Stimulated activated CD4-positive, alpha-beta T cell treated with anti-CD3 and anti-CD28 coated beads, Interleukin-12 subunit alpha, Interleukin-12 subunit beta, amount 100 ng/mL, for 24 hours (primary cell): ENCODE results near the gene MT1G.
A peak's percentile ranks its signal among the peaks of the same experiment; 100 is the strongest.
"Not testable (repeated sequence)": the region's sequence is repeated elsewhere in the genome, so short reads cannot be mapped to it uniquely, and the experiment has no call there.

ENCODE experiments used
- DNase-seq, 2 experiments: peaks; one replicate each; pipeline ENCODE4 v3.0.0-alpha.2; 2020; ENCODE audit warnings: low read depth in 2 of 2

Gene MT1G

DNA sequence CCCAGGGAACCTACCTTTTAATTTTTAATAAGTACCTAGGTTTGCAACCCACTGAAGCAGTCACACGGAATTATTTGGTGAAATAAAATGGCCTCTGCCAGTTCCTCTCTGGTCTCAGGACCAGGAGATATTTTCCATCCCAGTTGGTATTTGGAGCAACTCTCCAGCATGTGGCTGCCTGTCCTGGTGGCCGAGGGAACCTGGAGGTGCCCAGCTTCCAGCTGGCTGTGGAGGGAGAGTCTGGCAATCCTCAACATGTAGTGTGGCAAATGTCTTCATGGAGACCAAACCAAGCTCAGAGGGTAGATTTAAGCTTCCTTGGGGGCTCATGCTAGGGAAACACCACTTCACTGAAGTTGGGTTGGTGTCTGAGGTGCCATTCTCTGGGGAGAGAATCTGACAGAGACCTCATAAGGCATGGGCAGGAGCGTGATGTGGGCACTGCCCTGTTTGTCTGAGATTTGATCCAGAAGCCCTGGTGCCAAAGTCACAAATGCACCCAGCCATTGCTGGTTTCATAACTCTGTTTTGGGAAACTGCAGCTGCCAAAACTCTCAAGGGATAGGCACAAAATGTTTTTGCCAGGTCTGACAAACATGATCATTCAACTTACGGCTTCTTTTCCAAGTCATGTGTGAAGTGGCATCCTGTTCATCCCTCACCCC lies 17.2 kb upstream of the MT1G start:
- DNase-seq, result no peak

DNA sequence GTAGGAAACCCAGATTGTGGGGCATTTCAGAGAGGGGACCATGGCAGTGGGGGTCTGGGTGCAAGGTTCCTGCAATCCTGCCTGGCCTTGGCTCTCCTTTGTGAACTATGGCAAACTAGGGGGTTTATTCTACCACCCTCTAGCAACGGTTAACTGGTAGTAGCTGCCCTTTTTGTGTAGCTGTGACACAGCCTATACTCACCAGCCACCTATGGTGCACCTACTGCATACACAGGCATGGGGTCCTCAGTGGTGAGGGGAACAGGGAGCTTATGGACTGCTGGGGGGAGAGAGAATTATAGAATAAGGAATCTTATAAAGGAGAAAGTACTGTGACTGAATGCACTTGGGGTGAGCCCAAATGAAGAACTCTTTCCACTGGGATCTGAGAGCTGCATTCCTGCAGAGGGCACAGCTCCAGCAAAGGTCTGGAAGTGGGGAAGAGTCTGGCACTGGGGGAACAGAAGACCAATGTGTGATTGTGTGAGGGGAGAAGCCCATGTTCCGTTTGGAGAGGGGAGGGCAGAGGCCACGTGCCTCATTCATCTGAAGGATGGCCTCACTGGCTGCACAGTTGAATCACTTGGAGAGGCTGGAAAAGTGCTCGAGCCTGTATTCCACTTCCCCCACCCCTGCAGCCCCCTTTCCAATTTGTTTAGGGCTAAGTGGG lies 16.5 kb upstream of the MT1G start:
- DNase-seq, result no peak

DNA sequence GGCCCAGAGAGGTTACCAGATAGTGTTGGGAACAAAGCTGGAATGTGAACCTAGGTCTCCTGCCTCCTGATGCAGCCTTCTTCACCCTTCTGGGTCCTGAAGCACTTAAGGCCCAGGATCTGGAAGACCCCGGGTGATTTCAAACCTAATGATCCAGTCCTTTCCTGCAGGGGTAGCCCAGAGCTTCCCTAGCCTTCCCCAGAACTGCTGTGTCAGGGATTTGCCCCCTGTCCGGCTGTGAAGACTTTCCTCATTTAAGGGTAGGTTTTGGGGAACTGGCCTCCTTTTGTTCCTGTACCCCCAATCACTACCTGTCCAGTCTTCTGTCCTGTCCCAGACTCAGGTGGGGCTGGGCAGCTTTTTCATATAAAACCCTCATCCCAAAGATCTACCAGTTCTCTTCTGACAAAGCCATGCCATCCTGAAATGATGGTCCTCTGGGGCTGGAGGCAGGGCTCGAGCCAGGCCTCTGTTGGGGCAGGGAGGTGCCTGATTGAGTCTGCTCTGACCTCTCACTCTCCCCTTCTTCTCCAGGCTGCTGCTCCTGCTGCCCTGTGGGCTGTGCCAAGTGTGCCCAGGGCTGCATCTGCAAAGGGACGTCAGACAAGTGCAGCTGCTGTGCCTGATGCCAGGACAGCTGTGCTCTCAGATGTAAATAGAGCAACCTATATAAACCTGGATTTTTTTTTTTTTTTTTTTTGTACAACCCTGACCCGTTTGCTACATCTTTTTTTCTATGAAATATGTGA lies 15.7 kb upstream of the MT1G start:
- no peak for DNase-seq

DNA sequence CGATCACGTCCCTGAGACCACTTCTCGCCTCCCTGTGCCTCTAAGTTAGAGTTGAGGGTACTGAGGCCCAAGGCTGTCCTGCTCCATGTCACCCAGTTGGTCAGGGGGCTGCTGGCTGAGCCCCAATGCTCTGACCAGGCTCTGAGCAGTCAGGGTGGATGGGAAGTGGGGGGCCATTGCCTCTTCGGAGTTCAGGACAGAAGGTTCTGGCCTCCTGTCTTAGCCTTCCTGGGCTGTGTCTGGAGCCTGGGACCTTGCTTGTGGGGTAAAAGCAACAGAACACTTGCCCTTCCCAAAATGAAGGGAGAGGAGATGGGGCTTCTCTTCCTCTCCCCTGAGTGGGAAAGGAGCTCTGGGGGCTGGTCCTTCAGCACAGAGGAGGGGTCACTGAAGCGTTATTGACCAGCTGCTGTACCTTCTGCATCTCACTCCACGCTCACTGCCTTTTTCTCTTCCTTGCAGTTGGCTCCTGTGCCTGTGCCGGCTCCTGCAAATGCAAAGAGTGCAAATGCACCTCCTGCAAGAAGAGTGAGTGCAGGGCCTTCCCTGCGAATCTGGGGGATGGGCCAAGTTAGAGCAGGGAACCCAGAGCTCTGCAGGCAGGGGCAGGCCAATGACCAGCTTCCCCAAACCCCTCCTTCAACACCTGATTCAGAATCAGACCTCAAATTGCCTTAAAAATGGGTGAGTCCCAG lies 15.0 kb upstream of the MT1G start:
- DNase-seq, result no peak

DNA sequence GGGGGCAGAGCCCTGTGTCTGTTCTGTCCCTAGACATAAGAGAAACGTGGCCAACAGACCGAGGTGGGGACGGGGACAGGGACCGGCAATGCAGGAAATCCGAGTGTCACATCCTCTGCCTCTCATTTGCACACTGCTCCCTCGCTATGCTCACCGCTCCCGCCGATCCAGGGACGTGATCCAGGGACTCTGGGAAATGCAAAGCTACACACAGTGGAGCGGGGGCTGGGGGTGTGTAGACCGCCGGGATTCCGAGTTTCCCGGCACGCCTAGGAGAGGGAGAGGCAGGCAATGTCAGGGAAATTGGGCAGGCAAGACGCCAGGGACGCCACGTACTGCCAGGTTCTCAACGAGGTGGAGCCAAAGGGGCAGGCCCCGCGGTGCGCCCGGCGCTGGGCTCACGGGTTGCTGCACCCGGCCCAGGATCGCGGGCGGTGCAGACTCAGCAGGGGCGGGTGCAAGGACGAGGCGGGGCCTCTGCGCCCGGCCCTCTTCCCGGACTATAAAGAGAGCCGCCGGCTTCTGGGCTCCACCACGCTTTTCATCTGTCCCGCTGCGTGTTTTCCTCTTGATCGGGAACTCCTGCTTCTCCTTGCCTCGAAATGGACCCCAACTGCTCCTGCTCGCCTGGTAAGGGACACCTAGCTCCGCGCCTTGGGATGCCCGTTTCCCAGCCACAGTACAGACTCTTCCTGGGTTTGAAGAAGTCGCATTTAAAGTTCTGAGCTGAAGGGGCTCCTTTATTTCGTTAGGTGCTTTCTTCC lies 14.3 kb upstream of the MT1G start, which contains the start of gene MT1X:
Gene MT1X, plus strand, starts transcription at position 532 of the 764 bp plus-strand sequence. Its CDS starts 71 bp downstream, at position 603.
- DNase-seq, result peak; percentile 85 to 87

DNA sequence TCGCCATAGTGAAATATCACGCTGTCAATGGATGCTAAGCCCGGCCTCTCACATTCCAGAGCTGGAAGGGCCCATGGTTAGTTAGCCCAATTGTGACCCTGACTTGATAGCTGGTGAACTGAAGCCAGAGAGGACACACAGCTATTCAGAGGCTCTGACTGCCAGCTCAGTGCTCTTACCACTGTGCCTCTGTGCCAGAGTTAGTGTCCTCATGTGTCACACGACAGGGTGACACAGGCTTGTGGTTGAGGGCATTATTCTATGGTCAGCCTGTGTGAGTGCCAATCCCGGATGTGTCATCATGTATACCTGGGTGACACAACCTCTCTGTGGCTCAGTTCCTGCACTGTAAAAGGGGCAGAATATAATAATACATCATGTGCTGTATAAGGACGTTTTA lies 12.0 kb upstream of the MT1G start:
- no peak for DNase-seq

DNA sequence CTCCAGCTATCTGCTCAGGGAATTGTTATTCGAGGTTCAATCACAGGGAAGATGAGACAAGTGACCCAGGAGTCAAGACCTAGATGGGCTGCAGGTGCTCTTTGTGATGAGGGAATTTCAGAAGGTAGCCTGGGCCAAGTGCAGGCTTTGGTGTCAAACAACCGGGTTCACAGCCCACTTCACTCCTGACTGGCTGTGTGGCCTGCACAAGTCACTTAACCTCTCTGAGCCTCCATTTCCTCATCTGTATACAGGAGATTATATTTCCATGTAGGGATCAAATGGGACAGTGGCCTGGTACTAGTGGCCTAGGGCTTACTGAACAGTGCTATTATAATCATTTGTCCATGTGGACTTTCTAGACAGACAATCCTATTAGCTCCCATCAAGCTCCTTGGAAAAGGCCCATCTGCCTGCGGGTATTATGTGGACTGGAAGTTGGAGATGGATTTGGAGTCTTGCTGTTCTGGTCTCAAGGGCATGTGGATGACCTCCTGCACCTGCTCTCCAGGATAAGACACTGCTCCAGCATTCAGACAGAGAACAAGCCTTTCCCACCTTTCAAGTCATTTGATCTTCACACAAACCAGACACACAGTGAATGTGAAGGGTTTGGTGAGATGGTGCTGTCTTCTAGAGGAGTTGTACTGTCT lies 11.3 kb upstream of the MT1G start:
- no peak for DNase-seq

DNA sequence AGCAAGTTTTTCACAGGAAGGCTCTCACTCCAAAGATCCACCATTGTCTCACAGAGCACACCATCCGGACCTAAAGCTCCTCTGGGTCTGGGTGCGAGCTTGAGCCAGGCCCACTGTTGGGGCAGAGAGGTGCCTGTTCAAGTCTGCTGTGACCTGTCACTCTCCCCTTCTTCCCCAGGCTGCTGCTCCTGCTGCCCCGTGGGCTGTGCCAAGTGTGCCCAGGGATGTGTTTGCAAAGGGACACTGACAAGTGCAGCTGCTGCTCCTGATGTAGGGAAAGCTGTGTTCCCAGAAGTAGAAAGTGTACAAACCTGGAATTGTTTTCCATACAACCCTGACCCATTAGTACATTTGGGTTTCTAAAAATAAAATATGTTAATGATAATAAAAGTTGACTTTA lies 9.6 kb upstream of the MT1G start:
- no peak for DNase-seq

DNA sequence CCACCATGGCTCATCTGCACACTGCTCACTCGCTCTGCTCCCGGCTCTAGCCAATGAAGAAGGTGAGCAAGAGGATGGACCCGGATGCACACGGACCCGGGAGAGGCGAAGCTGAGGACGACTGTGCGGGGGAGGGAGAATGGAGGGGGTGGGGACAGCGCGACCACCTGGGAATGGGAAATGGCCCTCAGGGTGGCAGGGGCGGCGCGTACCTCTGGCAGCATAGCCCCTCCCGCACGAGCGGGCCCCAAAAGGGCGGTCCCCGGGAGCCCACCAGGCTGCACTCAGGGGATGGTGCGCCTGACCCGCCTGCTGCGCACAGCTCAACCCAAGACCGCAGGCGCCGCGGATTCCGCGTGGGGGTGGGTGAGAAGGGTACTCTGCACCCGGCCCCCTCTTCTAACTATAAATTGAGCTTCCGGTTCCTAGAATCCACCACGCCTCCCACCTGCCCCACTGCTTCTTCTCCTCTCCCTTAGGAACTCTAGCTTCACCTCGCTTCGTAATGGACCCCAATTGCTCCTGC lies 7.9 kb upstream of the MT1G start:
- peak in 1 of 2 experiments; percentile 29 for DNase-seq

DNA sequence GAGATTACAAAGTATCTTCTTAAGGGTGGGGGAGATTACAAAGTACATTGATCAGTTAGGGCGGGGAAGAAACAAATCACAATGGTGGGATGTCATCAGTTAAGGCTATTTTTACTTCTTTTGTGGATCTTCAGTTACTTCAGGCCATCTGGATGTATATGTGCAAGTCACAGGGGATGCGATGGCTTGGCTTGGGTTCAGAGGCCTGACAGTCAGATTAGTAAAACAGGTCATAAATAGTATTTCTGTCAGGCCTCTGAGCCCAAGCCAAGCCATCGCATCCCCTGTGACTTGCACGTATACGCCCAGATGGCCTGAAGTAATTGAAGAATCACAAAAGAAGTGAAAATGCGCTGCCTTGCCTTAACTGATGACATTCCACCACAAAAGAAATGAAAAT lies 6.7 kb upstream of the MT1G start:
- DNase-seq, result not testable (repeated sequence)

DNA sequence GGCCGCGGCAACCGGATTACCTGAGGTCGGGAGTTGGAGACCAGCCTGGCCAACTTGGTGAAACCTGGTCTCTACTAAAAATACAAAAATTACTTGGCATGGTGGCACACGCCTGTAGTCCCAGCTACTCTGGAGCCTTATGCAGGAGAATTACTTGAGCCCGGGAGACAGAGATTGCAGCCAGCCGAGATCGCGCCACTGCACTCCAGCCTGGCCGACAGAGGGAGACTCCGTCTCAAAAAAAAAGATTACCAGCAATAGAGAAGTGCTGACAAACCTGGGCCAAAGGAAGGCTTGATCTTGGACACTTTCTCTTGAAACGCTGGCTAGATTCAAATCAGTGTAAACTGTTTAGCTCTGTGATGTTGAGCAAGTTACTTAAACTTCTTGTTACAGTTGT lies 6.1 kb upstream of the MT1G start:
- DNase-seq, result no peak

DNA sequence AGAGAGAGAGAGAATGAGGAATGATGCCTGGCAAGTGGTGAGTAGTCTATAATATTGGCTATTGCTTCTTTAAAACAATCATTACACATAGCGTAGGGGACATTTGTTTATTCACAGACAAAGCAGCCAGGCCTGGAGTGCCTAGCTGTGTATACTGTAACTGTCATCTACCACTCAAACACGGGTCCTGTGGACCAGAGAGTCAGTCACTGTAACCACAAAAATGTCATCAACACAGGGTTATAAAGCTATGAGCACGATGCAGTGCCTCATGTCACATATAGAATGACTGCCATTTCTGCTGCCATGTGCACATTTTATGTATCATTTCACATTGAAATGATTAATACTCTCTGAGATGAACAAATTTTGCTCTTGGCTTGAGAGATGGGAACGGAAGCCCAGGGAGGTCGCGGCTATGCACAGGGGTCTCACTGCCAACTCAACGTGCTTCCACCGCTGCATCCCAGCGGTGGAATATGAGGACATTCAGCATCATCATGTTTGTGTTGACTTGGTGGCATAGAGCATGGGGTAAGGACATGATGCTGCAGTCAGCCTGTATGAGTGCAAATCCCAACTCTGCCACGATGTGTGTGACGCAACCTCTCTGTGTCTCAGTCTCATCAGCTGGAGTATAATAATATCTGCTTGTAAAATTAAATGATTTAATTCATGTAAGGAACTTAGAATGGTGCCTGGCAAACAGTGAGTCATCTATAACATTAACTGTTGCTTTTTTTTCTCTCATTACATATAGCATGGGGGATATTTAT lies 5.1 kb upstream of the MT1G start:
- DNase-seq, result no peak

DNA sequence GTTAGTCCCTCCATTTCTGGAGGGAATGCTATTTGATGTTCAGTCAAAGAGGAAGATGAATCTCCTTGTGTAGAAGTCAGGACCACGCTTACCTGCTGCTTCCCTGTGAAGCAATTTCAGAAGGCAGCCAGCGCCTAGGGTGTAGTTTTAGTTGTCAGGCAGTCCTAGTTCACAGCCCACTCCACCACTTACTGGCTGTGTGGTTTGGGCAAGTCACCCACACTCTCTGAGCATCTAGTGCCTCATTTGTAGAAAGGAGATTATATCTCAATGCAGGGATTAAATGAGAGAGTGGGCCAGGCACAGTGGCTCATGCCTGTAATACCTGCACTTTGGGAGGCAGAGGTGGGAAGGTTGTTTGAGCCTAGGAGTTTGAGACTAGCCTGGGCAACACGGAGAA lies 4.3 kb upstream of the MT1G start:
- DNase-seq, result not testable (repeated sequence)

DNA sequence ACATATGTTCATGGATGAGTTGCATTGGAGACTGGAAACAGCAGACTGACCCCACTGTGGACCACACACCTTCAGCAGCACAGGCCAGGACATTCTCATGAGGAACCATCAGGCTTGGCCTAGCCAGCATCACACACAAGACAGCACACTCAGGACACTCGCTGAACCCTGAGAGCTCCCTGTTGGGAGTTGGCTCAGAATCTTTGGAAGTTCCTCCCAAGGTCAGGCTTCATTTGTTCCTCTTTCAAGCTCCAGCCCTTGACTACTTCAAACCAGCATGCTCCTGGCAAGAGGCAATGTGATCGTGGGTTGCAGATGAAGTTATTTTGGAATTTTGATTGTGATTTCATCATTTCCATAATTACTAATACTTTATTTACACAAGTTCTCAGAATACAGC lies 3.8 kb upstream of the MT1G start:
- DNase-seq, result not testable (repeated sequence)

DNA sequence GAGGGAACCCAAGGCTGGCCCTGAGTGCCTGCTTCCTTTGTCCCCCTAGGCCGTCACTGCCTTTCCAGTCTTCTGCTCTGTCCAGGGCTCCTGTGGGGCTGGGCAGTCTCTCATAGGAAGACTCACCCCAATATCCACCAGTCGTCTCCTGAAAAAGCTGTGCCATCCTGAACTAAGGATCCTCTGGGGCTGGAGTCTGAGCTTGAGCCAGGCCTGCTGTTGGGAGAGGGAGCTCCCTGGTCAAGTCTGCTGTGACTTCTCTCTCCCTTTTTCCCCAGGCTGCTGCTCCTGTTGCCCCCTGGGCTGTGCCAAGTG lies 2.7 kb upstream of the MT1G start:
- no peak for DNase-seq

DNA sequence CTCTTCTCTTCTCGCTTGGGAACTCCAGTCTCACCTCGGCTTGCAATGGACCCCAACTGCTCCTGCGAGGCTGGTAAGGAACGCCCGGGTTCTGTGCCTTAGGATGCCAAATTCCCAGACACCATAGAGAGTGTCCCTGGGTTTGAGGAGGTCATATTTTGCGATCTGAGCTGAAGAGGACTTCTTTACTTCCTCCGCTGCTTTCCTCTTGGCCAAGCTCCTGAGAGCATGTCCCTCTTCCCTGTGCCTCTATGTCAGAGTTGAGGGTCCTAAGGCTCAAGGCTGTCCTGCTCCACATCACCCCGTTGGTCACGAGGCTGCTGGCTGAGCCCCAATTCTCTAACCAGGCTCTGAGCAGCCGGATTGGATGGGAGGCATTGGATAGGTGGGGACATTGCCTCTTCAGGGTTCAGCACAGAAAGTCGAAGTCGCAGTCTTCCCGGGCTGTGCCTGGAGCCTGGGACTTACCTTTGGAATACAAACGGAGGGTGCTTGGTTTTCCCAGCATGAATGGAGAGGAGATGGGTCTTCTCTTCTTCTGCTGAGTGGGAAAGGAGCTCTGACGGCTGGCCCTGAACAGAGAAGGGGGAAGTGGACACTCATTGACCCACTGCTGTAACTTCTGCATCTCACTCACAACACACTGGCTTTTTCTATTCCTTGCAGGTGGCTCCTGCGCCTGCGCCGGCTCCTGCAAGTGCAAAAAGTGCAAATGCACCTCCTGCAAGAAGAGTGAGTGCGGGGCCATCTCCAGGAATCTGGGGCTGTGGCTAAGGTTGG lies 2.2 kb upstream of the MT1G start:
- no peak for DNase-seq

DNA sequence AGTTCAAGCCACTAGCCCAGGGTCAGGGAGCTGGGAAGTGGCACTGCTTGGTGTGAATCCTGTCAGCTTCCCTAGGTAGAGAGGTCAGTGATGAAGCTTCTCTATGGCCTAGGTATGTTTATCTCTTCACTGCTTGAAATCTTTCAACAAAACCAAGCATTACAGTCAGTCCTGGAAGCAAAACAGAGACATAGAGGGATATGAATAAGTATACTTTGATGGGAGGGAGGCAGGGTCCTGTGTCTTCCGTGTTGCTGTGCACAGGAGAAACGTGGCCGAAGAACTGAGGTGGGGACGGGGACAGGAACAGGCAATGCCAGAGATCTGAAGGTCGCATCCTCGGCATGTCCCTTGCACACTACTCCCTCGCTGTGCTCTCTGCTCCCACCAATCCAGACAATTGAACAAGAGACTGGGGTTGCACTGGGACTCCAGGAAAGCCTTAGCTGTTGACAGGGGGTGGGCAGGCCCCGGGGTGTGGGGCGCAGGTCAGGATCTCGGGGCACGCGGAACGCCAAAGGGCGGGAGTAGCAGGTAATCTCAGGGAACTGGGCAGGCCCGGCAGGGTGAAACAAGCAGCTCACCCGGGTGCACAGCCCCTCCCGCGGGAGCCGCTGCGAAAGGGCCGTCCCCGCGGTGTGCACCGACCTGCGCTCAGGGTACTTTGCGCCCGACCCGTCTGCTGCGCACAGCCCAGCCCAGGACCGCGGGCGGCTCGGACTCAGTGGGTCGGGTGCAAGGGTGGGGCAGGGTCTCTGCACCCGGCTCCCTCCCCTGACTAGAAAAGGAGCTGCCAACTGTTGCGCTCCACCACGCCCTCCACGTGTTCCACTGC lies 1.4 kb upstream of the MT1G start, which contains the start of gene MT1H:
Gene MT1H, plus strand, starts transcription at position 810 of the 835 bp plus-strand sequence. CDS start 71 bp downstream, outside the sequence.
- DNase-seq, result no peak
